GM21786 (cell line): ENCODE data around the gene DENND1B.
"Not testable (repeated sequence)": the region's sequence is repeated elsewhere in the genome, so short reads cannot be mapped to it uniquely, and the experiment has no call there.

Experiments used
- ATAC-seq: cut with Tn5 transposase; IDR thresholded peaks from one replicate; pipeline ENCODE4 v1.9.1; 2021; ENCODE audit not compliant: unreplicated experiment

The DENND1B gene

GRCh38 chr1:197783510-197783948 is 8.2 kb upstream of the DENND1B start:
- ATAC-seq: no peak

GRCh38 chr1:197782722-197783360 is 7.6 kb upstream of the DENND1B start:
- no peak for ATAC-seq

GRCh38 chr1:197781968-197782721 is 6.9 kb upstream of the DENND1B start:
- ATAC-seq: no peak

GRCh38 chr1:197779921-197780320 is 4.6 kb upstream of the DENND1B start:
- no peak for ATAC-seq

- no peak for ATAC-seq
Observed at GRCh38 chr1:197778366-197778945, 3.2 kb upstream of the DENND1B start.

- peak; percentile 35 for ATAC-seq
Observed at GRCh38 chr1:197776351-197777105, 1.2 kb upstream of the DENND1B start.

- ATAC-seq: peak; percentile 21
Observed at GRCh38 chr1:197774466-197775281, 606 bp downstream of the DENND1B start.

GRCh38 chr1:197773856-197774255 is 1.4 kb downstream of the DENND1B start:
- ATAC-seq: no peak

- ATAC-seq: no peak
Observed at GRCh38 chr1:197771904-197772556, 3.2 kb downstream of the DENND1B start.

GRCh38 chr1:197771386-197771785 is 3.9 kb downstream of the DENND1B start:
- no peak for ATAC-seq

- ATAC-seq: no peak
Observed at GRCh38 chr1:197770243-197770642, 5.0 kb downstream of the DENND1B start.

GRCh38 chr1:197769287-197769686 is 6.0 kb downstream of the DENND1B start:
- no peak for ATAC-seq

GRCh38 chr1:197768014-197768805 is 7.1 kb downstream of the DENND1B start:
- no peak for ATAC-seq

- no peak for ATAC-seq
Observed at GRCh38 chr1:197763769-197764168, 11.5 kb downstream of the DENND1B start.

- no peak for ATAC-seq
Observed at GRCh38 chr1:197763307-197763706, 12.0 kb downstream of the DENND1B start.

GRCh38 chr1:197761654-197762053 is 13.6 kb downstream of the DENND1B start:
- ATAC-seq: peak; percentile 71

- ATAC-seq: not testable (repeated sequence)
Observed at GRCh38 chr1:197755553-197755952, 19.7 kb downstream of the DENND1B start.

GRCh38 chr1:197752652-197753164 is 22.6 kb downstream of the DENND1B start:
- not testable (repeated sequence) for ATAC-seq

- ATAC-seq: no peak
Observed at GRCh38 chr1:197750366-197750765, 24.9 kb downstream of the DENND1B start.
